ENCODE measurements around the gene CD248. TPM values are rescaled to one million over a fixed set of nuclear protein-coding genes. Genes with fewer than 3 reads are reported as not detected.

Gene CD248
- polyA plus RNA-seq, 2 of the 4 experiments (the other 2 are of a cell fraction) = 0.03 TPM; not detected in 1

GRCh38 chr11:66310324-66310723 lies 6.5 kb downstream of the CD248 start (continued):
- TF ChIP-seq ZFP36 (IDR thresholded peaks at IDR 0.05; ENCODE audit: borderline replicate concordance, partially characterized antibody) = no peak
- no peak for TF ChIP-seq HOXB13 (CRISPR knock-in tag; IDR thresholded peaks at IDR 0.05; ENCODE audit: low read depth)
- no peak for TF ChIP-seq CTCF (IDR thresholded peaks at IDR 0.05)
- TF ChIP-seq ZNF302 (CRISPR knock-in tag; IDR thresholded peaks at IDR 0.05) = no peak

GRCh38 chr11:66309475-66309874 lies 7.4 kb downstream of the CD248 start:
- Histone ChIP-seq H3K9me3 (no peaks in the 10 kb centered on the region), H3K4me3 (no peak overlapping the region), H3K4me1 (peaks cover 13% of the 10 kb centered on the region), H3K27ac (no peak overlapping the region), H3K4me2 (no peak overlapping the region)
- CTCF ChIA-PET = interaction anchor here (0.7 to 12.2 kb wide), 10 partner anchors 11 to 80 kb away, joined by 3 to 247 read pairs (median 24); partner anchors contain the start of genes B4GAT1, BRMS1, RIN1 and TMEM151A
- TF ChIP-seq MAFK (IDR thresholded peaks at IDR 0.05; ENCODE audit: partially characterized antibody) = peak; percentile 82
- TF ChIP-seq HOXB5 (CRISPR knock-in tag; IDR thresholded peaks at IDR 0.05) = no peak
- 32% methylated on average over 3 of the region's 3 CpGs for WGBS (ENCODE audit: missing lambda C conversion rate)
- DNase-seq (ENCODE audit: low read depth in 1 of 2, low spot score in 1 of 2) (no peak), FAIRE-seq (no peak), ATAC-seq (no peak)
- POLR2A ChIA-PET = no interaction called here

GRCh38 chr11:66302656-66303055 lies 14.2 kb downstream of the CD248 start:
- TF ChIP-seq SMC3 (IDR thresholded peaks at IDR 0.05) = no peak
- TF ChIP-seq KDM1A (IDR thresholded peaks at IDR 0.05; ENCODE audit: low read depth) = no peak
- TF ChIP-seq NPAS2 (CRISPR knock-in tag; IDR thresholded peaks at IDR 0.05; ENCODE audit: borderline replicate concordance) = no peak
- TF ChIP-seq ZC3H11A (IDR thresholded peaks at IDR 0.05) = no peak
- ATAC-seq (no peak), DNase-seq (ENCODE audit: low read depth in 1 of 2, low spot score in 1 of 2) (no peak), FAIRE-seq (no peak)
- H3K27ac ChIP-seq = no peak overlapping the region
- no peak overlapping the region for H3K4me2 ChIP-seq
- ChIA-PET CTCF (interaction anchor here (1.0 to 10.1 kb wide), 7 partner anchors 9 to 106 kb away, joined by 3 to 116 read pairs (median 6); partner anchors contain the start of genes RIN1 and TMEM151A), POLR2A (interaction anchor here (0.6 kb wide), 1 partner anchor 14 kb away, joined by 3 read pairs; the partner anchor contains the start of gene YIF1A)
- H3K9me3 ChIP-seq = no peaks in the 10 kb centered on the region
- WGBS (ENCODE audit: missing lambda C conversion rate) = 81% methylated on average over 12 of the region's 12 CpGs
- H3K4me3 ChIP-seq = no peak overlapping the region
- no peaks in the 10 kb centered on the region for H3K4me1 ChIP-seq

- no peak for DNase-seq (ENCODE audit: low read depth in 1 of 2, low spot score in 1 of 2)
- ATAC-seq = no peak
- no peak for TF ChIP-seq NPAS2 (CRISPR knock-in tag; IDR thresholded peaks at IDR 0.05; ENCODE audit: borderline replicate concordance)
- TF ChIP-seq CTCF (IDR thresholded peaks at IDR 0.05) = no peak
- TF ChIP-seq ELK1 (IDR thresholded peaks at IDR 0.05; ENCODE audit: low read depth, low read length) = no peak
- TF ChIP-seq CHD4 (IDR thresholded peaks at IDR 0.05; ENCODE audit: borderline replicate concordance) = no peak
- no peak for TF ChIP-seq RFX5 (IDR thresholded peaks at IDR 0.05)
- TF ChIP-seq HES2 (IDR thresholded peaks at IDR 0.05) = no peak
- TF ChIP-seq KDM1A (IDR thresholded peaks at IDR 0.05; ENCODE audit: low read depth) = no peak
- no peak for TF ChIP-seq FOSL2 (IDR thresholded peaks at IDR 0.05)
- TF ChIP-seq FOSL2 (CRISPR knock-in tag; IDR thresholded peaks at IDR 0.05) = no peak
- TF ChIP-seq BHLHE40 (IDR thresholded peaks at IDR 0.05; ENCODE audit: low read depth, low read length) = no peak
- no peak for TF ChIP-seq GATA3 (IDR thresholded peaks at IDR 0.05; ENCODE audit: borderline replicate concordance)
- TF ChIP-seq EP300 (IDR thresholded peaks at IDR 0.05) = no peak
- WGBS (ENCODE audit: missing lambda C conversion rate) = 63% methylated on average over 3 of the region's 3 CpGs
- ChIA-PET POLR2A (interaction anchor here (1.3 kb wide), 1 partner anchor 13 kb away, joined by 8 read pairs; no protein-coding TSS in a partner anchor), CTCF (interaction anchor here (0.6 to 10.1 kb wide), 4 partner anchors 12 to 91 kb away, joined by 3 to 116 read pairs (median 3); no protein-coding TSS in a partner anchor)
- H3K4me2 ChIP-seq = no peak overlapping the region
- H3K9me3 ChIP-seq = no peaks in the 10 kb centered on the region
- H3K27ac ChIP-seq = no peak overlapping the region
- no peaks in the 10 kb centered on the region for H3K4me1 ChIP-seq
- no peak overlapping the region for H3K4me3 ChIP-seq
- no peak for FAIRE-seq
Observed at GRCh38 chr11:66299186-66299585, 17.7 kb downstream of the CD248 start.
